GM21717 (cell line): ENCODE data around the gene LMBR1.
"Not testable (repeated sequence)": the region's sequence is repeated elsewhere in the genome, so short reads cannot be mapped to it uniquely, and the experiment has no call there.

Experiments used
- ATAC-seq: cut with Tn5 transposase; IDR thresholded peaks from one replicate; pipeline ENCODE4 v1.9.1; 2021; ENCODE audit warnings: mild to moderate bottlenecking, moderate library complexity; ENCODE audit not compliant: unreplicated experiment

The LMBR1 gene

GRCh38 chr7:156703209-156703608 lies 189.8 kb downstream of the LMBR1 start:
- no peak for ATAC-seq

DNA sequence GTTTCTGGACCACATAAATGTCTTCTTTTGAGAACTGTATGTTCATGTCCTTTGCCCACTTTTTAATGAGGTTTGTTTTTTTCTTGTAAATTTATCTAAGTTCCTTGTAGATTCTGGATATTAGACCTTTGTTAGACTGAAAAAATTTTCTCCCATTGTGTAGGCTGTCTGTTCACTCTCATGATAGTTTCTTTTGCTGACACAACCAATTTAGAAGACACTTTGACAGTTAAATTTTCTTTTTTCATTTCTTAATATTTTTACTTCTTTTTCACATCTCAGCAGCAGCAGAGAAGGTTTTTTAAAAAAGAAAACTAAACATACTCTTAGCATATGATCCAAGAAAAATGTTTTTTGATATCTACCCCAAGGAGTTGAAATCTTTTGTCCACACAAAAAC lies 190.6 kb downstream of the LMBR1 start:
- no peak for ATAC-seq

- ATAC-seq: not testable (repeated sequence)
Measured at GRCh38 chr7:156701787-156702186, 191.2 kb downstream of the LMBR1 start.

DNA sequence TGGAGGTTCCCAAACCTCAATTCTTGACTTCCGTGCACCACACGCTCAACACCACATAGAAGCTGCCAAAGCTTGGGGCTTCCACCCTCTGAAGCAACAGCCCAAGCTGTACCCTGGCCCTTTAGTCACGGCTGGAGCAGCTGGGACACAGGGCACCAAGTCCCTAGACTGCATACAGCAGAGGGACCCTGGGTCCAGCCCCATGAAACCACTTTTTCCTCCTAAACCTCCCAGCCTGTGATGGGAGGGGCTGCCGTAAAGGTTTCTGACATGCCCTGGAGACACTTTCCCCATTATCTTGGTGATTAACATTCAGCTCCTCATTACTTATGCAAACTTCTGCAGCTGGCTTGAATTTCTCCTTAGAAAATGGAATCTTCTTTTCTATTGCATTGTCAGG lies 194.5 kb downstream of the LMBR1 start:
- not testable (repeated sequence) for ATAC-seq

DNA sequence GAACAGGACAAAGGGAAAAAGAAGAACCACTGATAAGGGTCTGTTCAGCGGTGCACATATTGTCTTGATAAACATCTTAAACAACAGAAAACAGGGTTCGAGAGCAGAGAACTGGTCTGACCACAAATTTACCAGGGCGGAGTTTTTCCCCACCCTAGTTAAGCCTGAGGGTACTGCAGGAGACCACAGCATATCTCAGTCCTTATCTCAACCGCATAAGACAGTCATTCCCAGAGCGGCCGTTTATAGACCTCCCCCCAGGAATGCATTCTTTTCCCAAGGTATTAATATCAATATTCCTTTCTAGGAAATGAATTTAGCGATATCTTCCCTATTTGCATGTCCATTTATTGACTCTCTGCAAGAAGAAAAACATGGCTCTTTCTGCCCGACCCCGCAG lies 195.7 kb downstream of the LMBR1 start:
- ATAC-seq: not testable (repeated sequence)

DNA sequence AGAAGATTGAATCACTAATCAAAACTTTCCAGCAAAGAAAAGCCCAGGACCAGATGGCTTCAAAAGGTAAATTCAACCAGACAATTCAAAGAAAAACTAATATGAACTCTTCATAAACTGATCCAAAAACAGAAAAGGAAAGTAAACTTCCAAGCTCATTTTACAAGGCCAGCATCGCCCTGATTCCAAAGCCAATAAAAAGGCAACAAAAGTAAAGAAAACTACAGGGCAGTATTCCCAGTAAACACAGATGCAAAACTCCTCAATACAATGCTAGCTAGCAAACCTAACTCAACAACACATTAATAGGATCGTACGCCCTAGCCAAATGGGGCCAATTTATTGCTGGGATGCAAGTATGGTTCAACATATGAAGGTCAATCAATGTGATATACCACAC lies 199.4 kb downstream of the LMBR1 start:
- no peak for ATAC-seq

- no peak for ATAC-seq
Measured at GRCh38 chr7:156692849-156693248, 200.1 kb downstream of the LMBR1 start.

DNA sequence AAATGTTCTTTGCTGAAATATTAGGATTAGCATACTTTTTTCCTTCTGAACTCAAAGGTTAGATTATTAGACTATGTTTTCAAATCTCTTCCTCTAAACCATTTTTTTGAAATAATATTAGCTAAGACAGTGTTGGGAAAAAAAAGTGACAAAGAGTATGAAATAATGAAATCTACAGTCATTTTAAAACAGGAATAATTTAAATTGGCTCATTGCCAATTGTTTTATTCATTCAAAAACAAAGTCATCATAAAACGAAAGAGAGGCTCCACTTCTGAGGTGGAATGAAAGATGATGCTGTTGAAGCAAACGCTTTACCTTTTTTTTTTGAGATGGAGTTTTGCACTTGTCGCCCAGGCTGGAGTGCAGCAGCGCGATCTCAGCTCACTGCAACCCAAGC lies 201.2 kb downstream of the LMBR1 start:
- no peak for ATAC-seq

- ATAC-seq: no peak
Measured at GRCh38 chr7:156684661-156685060, 208.3 kb downstream of the LMBR1 start.

DNA sequence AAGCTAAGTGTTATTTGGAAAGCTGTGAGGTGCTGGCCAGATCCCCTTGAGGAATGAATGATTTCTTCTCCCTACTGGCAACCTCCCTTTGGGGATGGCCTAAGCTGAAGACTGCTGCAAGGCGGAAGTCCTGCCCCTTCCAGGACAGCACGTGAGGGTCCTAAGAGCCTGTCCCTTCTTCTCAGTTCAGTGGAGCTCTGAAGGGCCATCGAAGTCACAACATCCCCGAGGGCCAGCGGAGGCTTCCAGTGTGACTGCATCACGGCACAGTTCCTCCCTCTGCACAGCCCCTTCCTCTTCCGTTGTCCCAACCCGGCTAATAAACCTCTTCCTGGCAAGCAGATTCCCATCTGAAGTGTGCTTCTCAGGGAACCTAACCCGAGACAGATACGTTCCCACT lies 208.7 kb downstream of the LMBR1 start:
- no peak for ATAC-seq

DNA sequence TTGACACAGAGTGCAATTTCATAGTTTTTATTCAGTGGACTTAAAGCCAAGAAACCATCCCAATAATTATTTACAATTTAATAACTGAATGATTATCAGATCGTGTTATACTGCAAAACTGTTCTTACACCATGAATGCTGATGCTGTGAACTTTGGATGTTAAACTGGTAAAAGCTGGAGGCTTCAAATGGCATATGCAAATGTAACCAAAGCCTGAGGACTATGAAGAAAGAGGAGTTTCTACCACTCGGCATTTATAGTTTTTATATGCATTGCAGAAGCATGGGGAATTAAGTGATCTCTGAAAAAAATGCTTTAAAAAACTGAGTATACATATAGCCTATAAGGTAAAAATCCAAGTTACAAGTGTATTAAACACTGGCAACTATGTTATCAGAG lies 210.1 kb downstream of the LMBR1 start:
- ATAC-seq: no peak

GRCh38 chr7:156680281-156680680 lies 212.7 kb downstream of the LMBR1 start:
- ATAC-seq: no peak

DNA sequence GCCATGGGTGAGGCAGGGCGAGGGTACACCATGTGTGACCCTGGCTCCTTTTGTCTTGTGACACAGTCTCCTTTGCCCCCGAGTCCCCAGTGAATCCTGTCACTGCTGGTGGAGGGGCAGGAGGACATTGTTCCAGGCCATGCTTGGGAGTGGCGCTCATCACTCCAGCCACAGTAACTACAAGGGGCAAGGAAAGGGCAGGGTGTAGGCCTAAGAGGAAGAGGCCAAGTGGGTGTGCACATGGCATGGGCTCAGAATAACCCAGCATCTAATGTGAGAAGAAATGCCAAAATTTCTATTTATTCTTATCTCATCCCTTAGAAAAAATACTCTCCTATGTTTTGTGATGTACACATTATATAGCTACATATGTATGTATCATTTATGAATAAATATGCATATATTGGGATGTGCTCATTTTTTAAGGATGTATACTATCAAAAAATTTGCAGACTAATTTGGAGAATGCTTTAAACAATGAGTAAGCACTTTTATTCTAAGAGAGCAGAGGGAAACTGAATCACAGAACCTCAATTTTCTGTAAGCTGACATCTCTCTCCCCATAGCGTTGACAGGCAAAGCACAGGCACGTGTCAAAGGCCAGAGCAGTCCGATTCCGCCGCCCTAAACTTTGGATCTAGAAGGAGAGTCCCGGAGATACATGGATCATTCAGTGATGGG lies 215.5 kb downstream of the LMBR1 start:
- ATAC-seq: no peak

DNA sequence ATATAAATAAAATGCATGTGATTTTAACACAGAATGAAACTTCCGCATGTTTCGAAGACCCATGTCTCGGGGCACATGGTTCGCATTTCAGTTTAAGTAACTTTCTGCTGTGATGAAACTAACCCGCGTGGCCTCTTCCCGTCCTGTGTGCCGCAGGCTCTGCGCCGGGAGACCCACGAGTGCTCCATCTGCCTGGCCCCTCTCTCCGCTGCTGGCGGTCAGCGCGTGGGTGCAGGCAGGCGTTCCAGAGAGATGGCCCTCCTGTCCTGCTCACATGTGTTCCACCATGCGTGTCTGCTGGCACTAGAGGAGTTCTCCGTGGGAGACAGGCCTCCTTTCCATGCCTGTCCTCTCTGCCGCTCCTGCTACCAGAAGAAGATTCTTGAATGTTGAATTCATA lies 216.7 kb downstream of the LMBR1 start:
- no peak for ATAC-seq

- no peak for ATAC-seq
Measured at GRCh38 chr7:156675721-156676120, 217.3 kb downstream of the LMBR1 start.

DNA sequence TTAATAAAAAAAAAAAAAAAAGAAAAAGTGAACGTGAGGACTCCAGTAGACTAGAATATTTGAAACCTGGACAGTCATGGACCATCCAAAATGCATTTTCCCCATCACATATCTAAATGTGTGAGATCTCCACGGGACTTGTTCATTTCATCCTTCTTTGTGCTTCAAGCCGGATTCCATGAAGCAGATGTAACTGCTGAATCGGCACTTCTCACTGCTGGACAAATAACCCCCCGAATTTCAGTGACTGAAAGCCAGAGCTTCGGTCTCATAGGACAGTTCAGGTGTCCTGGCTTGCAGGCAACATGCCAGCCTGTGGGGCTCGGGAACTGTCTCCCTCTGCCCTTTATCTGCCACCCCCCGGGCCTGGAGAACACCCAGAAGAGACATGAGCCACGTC lies 219.1 kb downstream of the LMBR1 start:
- ATAC-seq: no peak

- ATAC-seq: no peak
Measured at GRCh38 chr7:156673454-156673853, 219.5 kb downstream of the LMBR1 start.

DNA sequence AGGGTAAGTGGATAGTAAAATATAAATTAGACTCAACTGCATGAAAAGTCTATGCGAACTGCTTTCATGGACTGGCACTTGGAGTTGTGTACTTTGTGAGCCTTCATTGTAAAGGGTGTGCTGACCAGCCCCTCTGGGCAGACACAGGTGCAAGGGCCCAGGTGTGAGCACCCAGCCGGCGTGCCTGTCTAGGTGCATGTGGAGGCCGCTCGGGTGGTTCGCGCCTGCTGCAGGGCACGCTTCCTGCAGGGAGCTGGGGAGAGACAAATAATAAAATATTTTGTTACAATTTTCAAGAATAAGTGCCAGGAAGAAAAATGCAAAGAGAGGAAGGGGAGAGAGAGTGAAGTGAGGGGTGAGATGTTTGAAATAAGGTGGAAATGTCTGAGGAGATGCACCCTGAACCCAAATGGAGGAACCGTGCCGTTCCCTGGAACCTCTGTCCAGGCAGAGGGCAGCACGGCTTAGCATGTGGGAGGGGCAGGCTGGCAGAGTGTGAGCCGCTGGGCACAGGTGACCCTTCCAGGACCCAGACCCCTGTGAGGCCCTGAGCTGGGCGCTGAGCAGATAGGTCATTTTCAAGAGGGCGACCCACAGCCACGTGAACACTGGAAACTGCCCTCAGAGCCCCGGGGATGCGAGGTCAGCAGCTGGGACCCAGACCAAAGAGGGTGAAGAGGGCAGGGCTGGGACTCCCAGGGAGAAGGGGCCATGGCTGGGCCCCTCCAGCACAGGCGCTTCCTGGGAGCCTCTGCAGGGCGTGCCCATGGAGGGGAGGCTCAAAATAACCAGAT lies 223.8 kb downstream of the LMBR1 start:
- no peak for ATAC-seq

DNA sequence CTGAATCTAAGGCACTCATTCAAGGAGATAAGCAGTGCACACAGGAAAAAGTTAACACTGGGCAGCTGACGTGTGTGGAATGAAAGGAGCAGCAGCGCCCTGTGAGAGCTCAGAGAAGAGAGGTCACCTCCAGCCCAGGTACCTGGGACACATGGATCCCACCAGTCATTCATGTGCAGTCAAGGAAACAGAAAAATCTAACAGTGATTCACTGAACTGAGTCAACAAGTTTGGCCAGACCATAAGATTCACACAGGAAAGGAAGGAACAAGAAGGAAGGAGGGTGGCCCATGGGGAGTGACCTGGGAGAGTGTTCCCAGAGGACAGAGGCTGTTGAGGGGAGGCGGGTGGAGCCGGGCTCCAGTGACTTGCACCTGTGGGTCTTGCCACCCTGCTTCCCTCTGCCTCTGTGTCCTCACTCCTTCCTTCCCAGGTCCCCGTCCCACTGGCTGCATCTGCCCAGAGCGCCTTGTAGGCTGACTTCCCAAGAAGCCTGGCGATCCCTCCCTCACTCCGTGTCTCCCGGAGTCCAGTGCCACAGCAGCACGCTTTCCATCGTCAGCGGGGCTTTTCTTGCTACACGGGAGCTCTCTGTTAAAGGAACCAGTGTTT lies 224.7 kb downstream of the LMBR1 start:
- ATAC-seq: no peak

DNA sequence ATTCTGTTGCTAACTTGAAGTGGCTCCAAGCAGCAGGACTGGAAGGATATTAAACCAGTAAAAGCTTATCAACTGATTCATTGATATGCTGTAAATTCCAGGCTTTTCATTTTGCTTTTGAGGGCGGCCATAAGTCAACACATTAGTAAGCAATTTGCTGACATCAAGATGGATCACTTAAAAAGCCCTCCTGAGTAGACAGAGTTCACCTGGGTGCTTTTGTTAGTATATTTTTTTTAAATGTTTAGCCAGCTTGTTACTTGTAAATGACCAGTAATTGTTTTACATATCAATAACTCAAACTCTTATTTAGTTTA lies 225.9 kb downstream of the LMBR1 start:
- ATAC-seq: no peak

DNA sequence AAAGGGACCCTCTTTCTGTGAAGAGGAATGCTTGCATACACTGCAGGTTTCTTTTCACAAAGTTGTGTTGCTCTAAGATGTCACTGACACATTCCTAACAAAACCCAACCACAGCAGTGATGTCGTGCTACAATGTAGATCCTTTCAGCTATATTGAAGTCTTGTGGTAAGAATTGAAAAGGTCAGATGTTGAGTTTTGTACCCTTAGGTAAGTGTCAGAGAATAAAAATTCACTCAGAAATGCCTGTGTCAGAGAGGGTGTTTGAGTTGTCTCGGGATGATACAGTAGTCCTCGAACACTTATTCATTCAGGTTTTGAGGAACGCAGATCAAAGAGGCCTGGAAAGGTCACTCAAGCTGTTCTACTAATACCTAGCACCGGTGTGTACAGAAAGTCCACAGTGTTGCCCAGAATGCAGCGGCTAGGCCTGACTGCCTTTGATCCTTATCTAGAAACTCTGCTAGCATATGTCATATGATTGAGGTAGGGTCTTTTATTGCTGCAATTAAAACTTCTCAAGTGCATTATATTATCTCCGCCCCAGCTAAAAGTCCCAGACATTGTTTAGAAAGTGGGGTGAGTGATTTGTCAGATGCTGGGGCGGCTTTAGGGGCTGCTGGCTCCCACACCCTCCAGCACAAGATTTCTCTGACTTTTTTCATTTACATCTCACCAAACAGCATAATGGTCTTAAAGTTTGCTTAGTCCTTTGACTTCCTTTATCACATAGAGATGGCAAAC lies 226.4 kb downstream of the LMBR1 start:
- ATAC-seq: no peak

DNA sequence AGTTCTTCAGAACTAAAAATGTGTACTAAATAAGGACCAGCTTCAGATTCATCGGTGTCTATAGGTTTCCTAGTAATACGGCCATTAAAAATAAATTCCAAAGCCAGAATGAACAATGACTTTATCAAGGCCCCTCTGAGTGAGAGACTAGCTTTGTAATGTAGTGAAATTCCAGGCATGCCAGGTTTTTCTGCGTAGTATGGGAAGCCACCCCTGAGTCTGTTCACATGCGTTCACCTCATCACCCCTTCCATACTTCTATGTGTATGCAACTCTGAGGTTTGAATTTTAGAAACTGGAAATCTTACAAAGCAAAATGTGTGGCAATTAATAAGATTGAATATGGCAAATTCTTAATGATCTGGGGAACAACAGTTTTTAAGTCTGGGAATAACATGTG lies 227.9 kb downstream of the LMBR1 start:
- ATAC-seq: no peak
